Karpas-422 (cell line): ENCODE measurements around the gene PHF12. TPM values are rescaled to one million over a fixed set of nuclear protein-coding genes. Genes with fewer than 3 reads are reported as not detected.
"Not testable (repeated sequence)": the region's sequence is repeated elsewhere in the genome, so short reads cannot be mapped to it uniquely, and the experiment has no call there.

Experiments used
- DNase-seq: peaks from one replicate; pipeline ENCODE4 v3.0.0-alpha.2; 2015
- H2AFZ ChIP-seq: fragments of 200-600 bp; sonication (generic); 2 replicates; pipeline ENCODE4 v1.6.1; 2014; ENCODE audit warnings: antibody characterized with exemption, low read length, mixed read lengths
- H3K27ac ChIP-seq: fragments of 200-600 bp; sonication (generic); 2 replicates; pipeline ENCODE4 v1.5.1; 2014; ENCODE audit warnings: mild to moderate bottlenecking, low read length, moderate library complexity
- H3K27me3 ChIP-seq: fragments of 200-600 bp; sonication (generic); 2 replicates; pipeline ENCODE4 v1.6.1; 2014; ENCODE audit warnings: low read length, mixed read lengths
- H3K36me3 ChIP-seq: fragments of 200-600 bp; sonication (generic); 2 replicates; pipeline ENCODE4 v1.6.1; 2014; ENCODE audit warnings: low read length, mixed read lengths; ENCODE audit not compliant: insufficient read depth
- H3K4me1 ChIP-seq: fragments of 200-600 bp; sonication (generic); 2 replicates; pipeline ENCODE4 v1.6.1; 2014; ENCODE audit warnings: mild to moderate bottlenecking, low read length, mixed read lengths
- H3K4me2 ChIP-seq: fragments of 200-600 bp; sonication (generic); 2 replicates; pipeline ENCODE4 v1.6.1; 2014; ENCODE audit warnings: low read length, low read depth, mild to moderate bottlenecking; ENCODE audit not compliant: poor library complexity, severe bottlenecking
- H3K4me3 ChIP-seq: fragments of 200-600 bp; sonication (generic); 2 replicates; pipeline ENCODE4 v1.5.1; 2014; ENCODE audit warnings: mild to moderate bottlenecking, antibody characterized with exemption, low read length, mixed read lengths
- H3K79me2 ChIP-seq: fragments of 200-600 bp; sonication (generic); 2 replicates; pipeline ENCODE4 v1.6.1; 2014; ENCODE audit warnings: mild to moderate bottlenecking, low read length, mixed read lengths
- H3K9ac ChIP-seq: fragments of 200-600 bp; sonication (generic); 2 replicates; pipeline ENCODE4 v1.6.0; 2014; ENCODE audit warnings: low read length
- H3K9me2 ChIP-seq: fragments of 200-600 bp; sonication (generic), shearing (Covaris generic); replicated peaks from 2 replicates; pipeline ENCODE4 v1.6.0; 2014; ENCODE audit warnings: mild to moderate bottlenecking, low read length, moderate library complexity; ENCODE audit not compliant: insufficient read depth
- H3K9me3 ChIP-seq: fragments of 300-700, 200-600 bp; sonication (generic); 2 replicates; pipeline ENCODE4 v1.6.1; 2014; ENCODE audit warnings: low read length, mixed read lengths
- H4K20me1 ChIP-seq: fragments of 200-600 bp; sonication (generic); 2 replicates; pipeline ENCODE4 v1.6.1; 2014; ENCODE audit warnings: mild to moderate bottlenecking, antibody characterized with exemption, low read length, low read depth; ENCODE audit not compliant: insufficient read depth
- total RNA-seq: library from RNA; depleted of rRNA; stranded (reverse); fragments of >200 nt; shearing (Covaris generic); gene quantifications from 2 replicates; pipeline ENCODE4 v1.2.3, GENCODE V29; 2014; ENCODE audit warnings: low replicate concordance

The PHF12 gene
- total RNA-seq, 1 experiment from 2014 or later: 38.3 TPM

DNA sequence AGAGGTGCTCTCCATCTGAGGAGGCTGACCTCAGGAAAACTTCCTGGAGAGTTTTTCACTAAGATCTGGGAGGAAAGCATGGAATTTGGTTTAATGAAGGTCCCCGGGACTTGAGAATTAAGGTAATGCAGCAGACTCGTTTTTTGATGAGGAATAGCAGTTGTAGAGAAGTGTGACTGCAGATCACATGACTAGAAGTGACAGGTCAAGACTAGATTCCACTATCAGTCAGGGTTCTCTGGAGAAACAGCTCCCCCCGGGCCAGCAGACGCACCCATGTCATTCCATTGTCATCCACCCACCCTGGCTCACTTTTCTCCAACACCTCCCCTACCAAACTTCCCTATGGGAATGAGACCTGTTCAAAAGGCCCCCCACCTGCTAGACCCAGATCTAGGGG, 46.5 kb downstream of the PHF12 start:
- Histone ChIP-seq H3K9ac (no peak overlapping the region), H3K27me3 (no peaks in the 10 kb centered on the region), H3K4me2 (no peak overlapping the region), H3K27ac (no peak overlapping the region), H3K9me2 (no peaks in the 10 kb centered on the region), H3K4me3 (no peak overlapping the region), H2AFZ (no peak overlapping the region), H3K4me1 (peaks cover 17% of the 10 kb centered on the region), H3K36me3 (peaks cover 20% of the 10 kb centered on the region; the same call in 1 of the 2 replicates), H3K9me3 (no peaks in the 10 kb centered on the region), H3K79me2 (peaks cover 24% of the 10 kb centered on the region), H4K20me1 (no peaks in the 10 kb centered on the region)
- no peak for DNase-seq

DNA sequence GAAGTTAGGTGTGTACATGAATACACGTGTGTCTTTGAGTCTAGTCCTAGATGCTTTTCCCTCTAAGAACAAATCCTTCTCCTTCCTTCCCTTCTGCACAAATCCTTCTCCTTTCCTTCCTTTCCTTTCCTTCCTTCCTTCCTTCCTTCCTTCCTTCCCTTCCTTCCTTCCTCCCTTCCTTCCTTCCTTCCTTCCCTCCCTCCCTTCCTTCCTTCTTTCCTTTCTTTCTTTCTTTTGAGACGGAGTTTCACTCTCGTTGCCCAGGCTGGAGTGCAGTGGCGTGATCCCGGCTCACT, 47.8 kb downstream of the PHF12 start:
- H4K20me1 ChIP-seq, H2AFZ ChIP-seq, H3K9me2 ChIP-seq, DNase-seq, H3K36me3 ChIP-seq, H3K27ac ChIP-seq, H3K27me3 ChIP-seq, H3K9me3 ChIP-seq: not testable (repeated sequence)
- H3K79me2 ChIP-seq: peaks cover 24% of the 10 kb centered on the region
- H3K4me1 ChIP-seq: peaks cover 23% of the 10 kb centered on the region
- H3K4me2 ChIP-seq: peak overlapping the region; percentile 45
- peak overlapping the region; percentile 18; the same call in 1 of the 2 replicates for H3K9ac ChIP-seq
- H3K4me3 ChIP-seq: peak overlapping the region; percentile 51; the same call in 1 of the 2 replicates

DNA sequence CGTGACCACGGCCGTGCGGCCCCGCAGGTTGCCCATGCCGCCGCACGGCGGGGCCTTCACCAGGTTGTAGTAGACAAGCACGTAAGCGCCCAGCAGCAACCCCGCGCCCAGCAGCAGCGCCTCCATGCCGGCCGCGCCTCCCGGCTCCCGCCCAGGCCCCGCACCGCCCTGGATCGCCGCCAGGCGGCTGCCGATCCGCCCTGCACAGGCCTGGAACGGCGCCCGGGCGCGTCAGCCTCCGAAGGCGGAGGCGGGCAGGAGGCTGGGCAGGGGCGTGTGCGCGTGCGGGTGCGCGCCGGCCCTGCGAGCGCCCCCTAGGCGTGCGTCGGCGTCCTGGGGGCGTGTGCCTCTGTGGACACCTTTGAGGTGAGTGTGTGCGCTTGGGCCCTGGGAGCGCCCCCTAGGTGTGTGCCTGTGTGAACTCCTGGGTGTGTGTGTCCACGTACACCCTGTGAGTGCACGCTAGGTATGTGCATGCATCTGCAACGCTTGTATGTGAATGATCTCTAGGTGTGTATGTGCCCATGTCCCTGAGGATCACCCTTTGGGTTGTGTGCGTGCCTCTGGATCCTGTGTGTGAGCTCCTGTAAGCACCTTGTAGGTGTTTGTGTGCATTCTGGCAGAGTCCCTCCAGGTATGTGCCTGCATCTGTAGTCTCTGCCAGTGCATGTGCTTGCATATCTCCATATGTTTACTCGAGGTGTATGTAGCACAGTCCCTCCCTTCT, 48.3 kb downstream of the PHF12 start, which contains the start of gene DHRS13:
DHRS13 (minus strand) TSS at position 261 of the 727 bp plus-strand sequence; CDS start at position 126, 135 bp downstream.
- Histone ChIP-seq H3K9me2 (no peaks in the 10 kb centered on the region), H4K20me1 (no peaks in the 10 kb centered on the region), H3K4me3 (peak within 1 kb of the TSS; percentile 79), H3K27me3 (no peaks in the 10 kb centered on the region), H3K27ac (peak within 1 kb of the TSS; percentile 49), H3K4me1 (peaks cover 28% of the 10 kb centered on the region), H3K9ac (peak within 1 kb of the TSS; percentile 93), H3K9me3 (no peaks in the 10 kb centered on the region), H3K79me2 (peaks cover 24% of the 10 kb centered on the region), H3K36me3 (peaks cover 8% of the 10 kb centered on the region; the same call in 1 of the 2 replicates), H2AFZ (peak within 1 kb of the TSS; percentile 4; the same call in 1 of the 2 replicates), H3K4me2 (peak within 1 kb of the TSS; percentile 73)
- peak; percentile 98 for DNase-seq

DNA sequence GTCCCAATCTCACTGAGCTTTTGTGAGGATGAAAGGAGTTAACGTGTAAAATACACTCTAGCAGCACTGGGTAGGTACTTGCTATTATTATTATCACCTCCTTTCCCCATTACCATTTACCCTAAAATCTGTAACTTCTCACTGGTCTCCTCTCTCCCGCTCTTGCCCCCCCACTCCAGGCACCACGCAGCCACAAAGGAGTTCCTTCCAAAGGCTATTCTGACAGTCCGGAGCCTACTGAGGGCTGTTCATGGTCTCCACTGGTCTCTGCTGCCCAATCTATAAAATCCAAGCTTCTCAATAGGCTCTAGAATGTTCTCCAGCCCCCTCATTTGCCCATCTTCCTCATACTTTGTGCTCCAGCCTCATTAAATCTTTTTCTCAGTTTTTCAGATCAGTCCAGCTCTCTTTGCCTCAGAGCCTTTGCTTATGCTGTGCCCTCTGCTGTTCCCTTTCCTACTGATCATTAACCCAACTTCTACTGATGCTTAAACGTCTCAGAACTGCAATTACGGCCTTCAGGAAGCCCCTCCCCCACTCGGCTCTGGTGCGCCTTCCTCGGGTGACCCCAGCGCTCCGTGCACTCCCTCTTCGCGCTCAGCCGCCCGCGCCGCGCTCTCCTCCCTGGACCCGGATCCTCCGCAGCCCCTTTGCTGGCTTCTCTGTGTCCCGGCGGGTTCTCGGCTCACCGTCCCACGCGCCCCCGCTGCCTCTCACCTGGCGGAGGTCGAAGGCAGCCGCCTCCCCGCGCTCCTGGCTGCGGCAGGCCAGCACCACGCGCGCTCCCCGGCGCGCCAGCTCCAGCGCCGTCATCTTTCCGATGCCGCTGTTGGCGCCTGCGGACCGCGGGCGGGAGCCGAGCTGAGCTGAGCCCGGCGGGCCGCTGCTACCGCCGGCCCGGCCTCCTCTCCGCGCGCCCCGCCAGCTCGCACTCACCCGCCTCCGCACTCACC, 49.2 kb downstream of the PHF12 start:
- H3K4me2 ChIP-seq: peak overlapping the region; percentile 73
- peaks cover 8% of the 10 kb centered on the region; the same call in 1 of the 2 replicates for H3K36me3 ChIP-seq
- peak overlapping the region; percentile 49 for H3K27ac ChIP-seq
- H3K4me3 ChIP-seq: peak overlapping the region; percentile 79
- peaks cover 32% of the 10 kb centered on the region for H3K4me1 ChIP-seq
- H3K27me3 ChIP-seq: no peaks in the 10 kb centered on the region
- no peaks in the 10 kb centered on the region for H3K9me2 ChIP-seq
- H3K9ac ChIP-seq: peak overlapping the region; percentile 93
- no peaks in the 10 kb centered on the region for H3K9me3 ChIP-seq
- H3K79me2 ChIP-seq: peaks cover 26% of the 10 kb centered on the region
- H4K20me1 ChIP-seq: no peaks in the 10 kb centered on the region
- peak overlapping the region; percentile 4; the same call in 1 of the 2 replicates for H2AFZ ChIP-seq
- peak; percentile 86 for DNase-seq

DNA sequence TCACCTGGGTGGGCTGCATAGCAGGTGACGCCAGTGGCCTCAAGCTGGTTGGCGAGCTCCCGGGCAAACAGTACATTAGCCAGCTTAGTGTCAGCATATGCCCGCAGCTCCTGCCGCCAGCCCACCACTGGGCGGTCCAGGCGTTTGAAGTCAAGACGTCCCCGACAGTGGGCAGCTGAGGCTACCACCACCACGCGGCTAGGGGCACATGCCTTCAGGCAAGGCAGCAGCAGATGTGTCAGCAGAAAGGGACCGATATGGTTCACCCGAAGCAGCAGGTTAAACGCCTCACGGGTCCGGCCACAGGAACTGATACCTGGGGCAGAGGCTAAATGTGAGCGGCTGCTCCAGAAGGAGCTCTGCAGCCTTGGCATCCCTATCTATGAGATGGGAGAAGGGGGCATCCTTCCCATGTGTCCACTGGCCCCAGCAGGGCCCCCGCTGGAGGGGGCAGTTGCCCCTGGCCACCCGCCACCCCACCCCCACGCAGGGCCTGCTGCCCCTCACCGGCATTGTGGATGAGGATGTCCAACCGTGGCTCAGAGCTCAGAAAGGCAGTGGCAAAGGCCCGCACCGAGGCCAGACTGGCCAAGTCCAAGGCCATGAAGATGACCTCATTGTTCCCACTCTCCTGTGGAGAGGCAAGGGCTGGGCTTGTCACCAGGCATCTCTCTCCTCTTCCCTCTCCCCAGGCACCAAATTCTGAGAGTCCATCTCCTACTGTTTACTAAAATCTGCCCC, 50.2 kb downstream of the PHF12 start:
- Histone ChIP-seq H3K36me3 (peaks cover 8% of the 10 kb centered on the region; the same call in 1 of the 2 replicates), H3K27me3 (no peaks in the 10 kb centered on the region), H3K27ac (peak overlapping the region; percentile 49; the same call in 1 of the 2 replicates), H3K9me2 (no peaks in the 10 kb centered on the region), H3K4me1 (peaks cover 36% of the 10 kb centered on the region), H3K9ac (peak overlapping the region; percentile 93), H3K9me3 (no peaks in the 10 kb centered on the region), H4K20me1 (no peaks in the 10 kb centered on the region; the same call in 1 of the 2 replicates), H3K79me2 (peaks cover 36% of the 10 kb centered on the region), H3K4me2 (peak overlapping the region; percentile 73), H2AFZ (no peak overlapping the region), H3K4me3 (peak overlapping the region; percentile 79)
- no peak for DNase-seq

DNA sequence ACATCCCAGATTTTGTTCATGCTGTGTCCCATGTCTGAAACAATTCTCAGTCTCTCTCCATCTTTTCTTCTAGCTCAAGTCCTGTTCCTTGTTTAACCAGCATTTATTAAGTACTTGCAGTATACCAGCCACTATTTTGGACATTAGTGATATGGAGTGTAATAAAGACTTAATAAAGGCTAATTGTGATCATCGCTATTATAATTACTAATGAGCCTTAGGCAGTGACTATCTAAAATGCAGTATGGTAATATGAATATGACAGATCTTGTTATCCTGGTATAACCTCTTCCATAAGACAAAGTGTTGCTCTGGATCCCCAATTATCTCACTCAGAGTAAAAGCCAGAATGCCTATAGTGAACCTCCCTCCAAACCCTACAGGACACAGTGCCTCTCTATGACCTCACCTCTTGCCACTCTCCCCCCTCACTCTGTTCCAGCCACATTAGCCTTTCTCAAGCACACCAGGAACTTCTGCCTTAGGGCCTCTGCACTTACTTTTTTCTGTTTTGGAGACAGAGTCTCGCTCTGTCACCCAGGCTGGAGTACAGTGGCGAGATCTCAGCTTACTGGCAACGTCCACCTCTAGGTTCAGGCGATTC, 52.0 kb downstream of the PHF12 start:
- Histone ChIP-seq H3K27me3 (no peaks in the 10 kb centered on the region), H3K9me3 (no peaks in the 10 kb centered on the region), H3K36me3 (peaks cover 8% of the 10 kb centered on the region; the same call in 1 of the 2 replicates), H3K9ac (no peak overlapping the region), H3K79me2 (peaks cover 47% of the 10 kb centered on the region), H2AFZ (no peak overlapping the region), H3K27ac (no peak overlapping the region), H3K4me1 (peaks cover 53% of the 10 kb centered on the region), H4K20me1 (no peaks in the 10 kb centered on the region; the same call in 1 of the 2 replicates), H3K9me2 (no peaks in the 10 kb centered on the region), H3K4me3 (no peak overlapping the region), H3K4me2 (no peak overlapping the region)
- DNase-seq: no peak

DNA sequence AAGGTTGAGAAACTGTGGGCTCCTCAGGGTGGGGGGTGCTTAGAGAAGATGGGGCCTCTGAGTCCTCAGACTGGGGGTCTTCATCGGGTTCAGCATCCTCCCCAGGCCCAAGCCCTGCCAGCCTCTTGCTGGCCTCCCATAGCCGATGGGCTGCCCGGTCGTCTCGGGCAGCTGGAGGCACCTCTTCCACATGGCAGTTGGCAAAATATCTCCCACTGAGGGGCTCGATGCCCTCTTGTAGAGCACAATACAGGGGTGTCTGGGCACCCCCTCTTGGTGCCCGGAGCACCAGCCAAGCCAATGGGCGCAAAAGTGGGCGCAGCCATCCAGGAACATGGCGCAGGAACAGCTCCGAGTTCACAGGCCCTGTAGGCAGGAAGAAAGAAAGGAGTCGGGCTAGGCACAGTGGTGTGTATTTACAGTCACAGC, 52.8 kb downstream of the PHF12 start:
- Histone ChIP-seq H3K9me2 (no peaks in the 10 kb centered on the region), H3K27ac (peak overlapping the region; percentile 76), H3K4me1 (peaks cover 61% of the 10 kb centered on the region), H2AFZ (no peak overlapping the region), H3K27me3 (no peaks in the 10 kb centered on the region), H3K36me3 (peaks cover 8% of the 10 kb centered on the region; the same call in 1 of the 2 replicates), H3K4me2 (peak overlapping the region; percentile 76), H4K20me1 (no peaks in the 10 kb centered on the region; the same call in 1 of the 2 replicates), H3K4me3 (peak overlapping the region; percentile 80; the same call in 1 of the 2 replicates), H3K79me2 (peaks cover 52% of the 10 kb centered on the region), H3K9me3 (no peaks in the 10 kb centered on the region), H3K9ac (peak overlapping the region; percentile 90)
- DNase-seq: no peak
